ENCODE data around the gene RGS2.

The RGS2 gene

GRCh38 chr1:192808518-192809306 is at the start of gene RGS2:
Gene RGS2 (plus strand): TSS chr1:192809039. CDS start chr1:192809072, 33 bp downstream.
- peak; percentile 90 for DNase-seq

- DNase-seq: no peak
Observed at GRCh38 chr1:192759104-192759503, 49.7 kb upstream of the RGS2 start.

GRCh38 chr1:192762265-192762664 is 46.6 kb upstream of the RGS2 start:
- DNase-seq: no peak

- no peak for DNase-seq
Observed at GRCh38 chr1:192763243-192763642, 45.6 kb upstream of the RGS2 start.

- no peak for DNase-seq
Observed at GRCh38 chr1:192763756-192764155, 45.1 kb upstream of the RGS2 start.

- DNase-seq: no peak
Observed at GRCh38 chr1:192764675-192765074, 44.2 kb upstream of the RGS2 start.

GRCh38 chr1:192766009-192766625 is 42.7 kb upstream of the RGS2 start:
- DNase-seq: no peak

- DNase-seq: no peak
Observed at GRCh38 chr1:192766876-192767275, 42.0 kb upstream of the RGS2 start.

GRCh38 chr1:192767798-192768197 is 41.0 kb upstream of the RGS2 start:
- no peak for DNase-seq

GRCh38 chr1:192768463-192768862 is 40.4 kb upstream of the RGS2 start:
- no peak for DNase-seq

- DNase-seq: no peak
Observed at GRCh38 chr1:192771341-192771740, 37.5 kb upstream of the RGS2 start.

- no peak for DNase-seq
Observed at GRCh38 chr1:192775631-192776030, 33.2 kb upstream of the RGS2 start.

- no peak for DNase-seq
Observed at GRCh38 chr1:192776206-192776605, 32.6 kb upstream of the RGS2 start.

GRCh38 chr1:192776998-192777397 is 31.8 kb upstream of the RGS2 start:
- no peak for DNase-seq

GRCh38 chr1:192783791-192784190 is 25.0 kb upstream of the RGS2 start:
- no peak for DNase-seq

- DNase-seq: no peak
Observed at GRCh38 chr1:192784397-192784796, 24.4 kb upstream of the RGS2 start.

GRCh38 chr1:192786576-192786975 is 22.3 kb upstream of the RGS2 start:
- no peak for DNase-seq

- no peak for DNase-seq
Observed at GRCh38 chr1:192787914-192788585, 20.8 kb upstream of the RGS2 start.

GRCh38 chr1:192789871-192790270 is 19.0 kb upstream of the RGS2 start:
- no peak for DNase-seq

- DNase-seq: no peak
Observed at GRCh38 chr1:192792628-192793027, 16.2 kb upstream of the RGS2 start.

- no peak for DNase-seq
Observed at GRCh38 chr1:192793983-192794767, 14.7 kb upstream of the RGS2 start.

GRCh38 chr1:192794768-192795035 is 14.1 kb upstream of the RGS2 start:
- no peak for DNase-seq

- no peak for DNase-seq
Observed at GRCh38 chr1:192795916-192796618, 12.8 kb upstream of the RGS2 start.
